Stomach smooth muscle (tissue), 2 donors: ENCODE results near the gene ADK.
A peak's percentile ranks its signal among the peaks of the same experiment; 100 is the strongest.

ENCODE experiments used
- H3K27ac ChIP-seq: one replicate; pipeline ENCODE4 v1.7.0; 2013; ENCODE audit warnings: mild to moderate bottlenecking, low read length, inconsistent platforms
- H3K27me3 ChIP-seq, 2 donors: one replicate each; pipeline ENCODE4 v1.7.0; 2013; ENCODE audit warnings: low read length in 2 of 2; ENCODE audit not compliant: insufficient read depth in 2 of 2, control insufficient read depth in 1 of 2
- H3K36me3 ChIP-seq, 2 donors: one replicate each; pipeline ENCODE4 v1.7.0; 2013; ENCODE audit warnings: low read length in 2 of 2; ENCODE audit not compliant: control insufficient read depth in 2 of 2, insufficient read depth in 2 of 2
- H3K4me1 ChIP-seq: one replicate; pipeline ENCODE4 v1.7.0; 2013; ENCODE audit warnings: low read length; ENCODE audit not compliant: control insufficient read depth, insufficient read depth
- H3K4me3 ChIP-seq, 2 donors: one replicate each; pipeline ENCODE4 v1.7.0; 2013; ENCODE audit warnings: low read length in 2 of 2
- H3K9ac ChIP-seq, 2 donors: one replicate each; pipeline ENCODE4 v1.7.0; 2013; ENCODE audit warnings: low read length in 2 of 2, mild to moderate bottlenecking in 1 of 2
- H3K9me3 ChIP-seq, 2 donors: one replicate each; pipeline ENCODE4 v1.7.0; 2013; ENCODE audit warnings: low read length in 2 of 2; ENCODE audit not compliant: control insufficient read depth in 2 of 2
- donor health status: healthy.
- donor health status: Pancreatic carcinoma.

Gene ADK

GRCh38 chr10:74263996-74264395 lies 113.0 kb downstream of the ADK start:
- Histone ChIP-seq H3K36me3 (no peaks in the 10 kb centered on the region), H3K4me3 (no peak overlapping the region), H3K9ac (no peak overlapping the region), H3K27ac (no peak overlapping the region), H3K27me3 (no peaks in the 10 kb centered on the region), H3K4me1 (no peaks in the 10 kb centered on the region), H3K9me3 (no peaks in the 10 kb centered on the region)

- no peak overlapping the region for H3K9ac ChIP-seq
- no peaks in the 10 kb centered on the region for H3K9me3 ChIP-seq
- H3K27me3 ChIP-seq: no peaks in the 10 kb centered on the region
- no peak overlapping the region for H3K27ac ChIP-seq
- no peaks in the 10 kb centered on the region for H3K36me3 ChIP-seq
- H3K4me1 ChIP-seq: no peaks in the 10 kb centered on the region
- no peak overlapping the region for H3K4me3 ChIP-seq
Measured at GRCh38 chr10:74272288-74272687, 121.3 kb downstream of the ADK start.

- Histone ChIP-seq H3K9me3 (no peaks in the 10 kb centered on the region), H3K4me1 (no peaks in the 10 kb centered on the region), H3K9ac (no peak overlapping the region), H3K27me3 (no peaks in the 10 kb centered on the region), H3K36me3 (no peaks in the 10 kb centered on the region), H3K4me3 (no peak overlapping the region), H3K27ac (no peak overlapping the region)
Measured at GRCh38 chr10:74275755-74276290, 124.8 kb downstream of the ADK start.

GRCh38 chr10:74276416-74276815 lies 125.4 kb downstream of the ADK start:
- H3K27ac ChIP-seq: no peak overlapping the region
- no peak overlapping the region for H3K4me3 ChIP-seq
- no peaks in the 10 kb centered on the region for H3K9me3 ChIP-seq
- no peaks in the 10 kb centered on the region for H3K27me3 ChIP-seq
- H3K36me3 ChIP-seq: no peaks in the 10 kb centered on the region
- no peak overlapping the region for H3K9ac ChIP-seq
- H3K4me1 ChIP-seq: no peaks in the 10 kb centered on the region

GRCh38 chr10:74282151-74282847 lies 131.3 kb downstream of the ADK start:
- Histone ChIP-seq H3K4me3 (no peak overlapping the region), H3K4me1 (no peaks in the 10 kb centered on the region), H3K27ac (no peak overlapping the region), H3K9me3 (no peaks in the 10 kb centered on the region), H3K27me3 (no peaks in the 10 kb centered on the region), H3K36me3 (no peaks in the 10 kb centered on the region), H3K9ac (no peak overlapping the region)

- Histone ChIP-seq H3K27ac (no peak overlapping the region), H3K27me3 (no peaks in the 10 kb centered on the region), H3K9me3 (no peaks in the 10 kb centered on the region), H3K9ac (no peak overlapping the region), H3K4me1 (no peaks in the 10 kb centered on the region), H3K4me3 (no peak overlapping the region), H3K36me3 (no peaks in the 10 kb centered on the region)
Measured at GRCh38 chr10:74282848-74283210, 131.8 kb downstream of the ADK start.

GRCh38 chr10:74289188-74289587 lies 138.2 kb downstream of the ADK start:
- Histone ChIP-seq H3K36me3 (no peaks in the 10 kb centered on the region), H3K9ac (no peak overlapping the region), H3K4me3 (no peak overlapping the region), H3K27ac (no peak overlapping the region), H3K9me3 (no peaks in the 10 kb centered on the region), H3K4me1 (no peaks in the 10 kb centered on the region), H3K27me3 (no peaks in the 10 kb centered on the region)

- Histone ChIP-seq H3K9ac (peak overlapping the region in 1 of 2 donors; percentile 62), H3K4me1 (no peaks in the 10 kb centered on the region), H3K4me3 (peak overlapping the region; percentile 0 to 35), H3K27me3 (no peaks in the 10 kb centered on the region), H3K27ac (no peak overlapping the region), H3K36me3 (no peaks in the 10 kb centered on the region), H3K9me3 (no peaks in the 10 kb centered on the region)
Measured at GRCh38 chr10:74289951-74290350, 138.9 kb downstream of the ADK start.

GRCh38 chr10:74290708-74291107 lies 139.7 kb downstream of the ADK start:
- H3K9me3 ChIP-seq: no peaks in the 10 kb centered on the region
- no peaks in the 10 kb centered on the region for H3K4me1 ChIP-seq
- no peak overlapping the region for H3K4me3 ChIP-seq
- H3K27me3 ChIP-seq: no peaks in the 10 kb centered on the region
- no peak overlapping the region for H3K9ac ChIP-seq
- H3K27ac ChIP-seq: no peak overlapping the region
- no peaks in the 10 kb centered on the region for H3K36me3 ChIP-seq

GRCh38 chr10:74292871-74293427 lies 141.9 kb downstream of the ADK start:
- Histone ChIP-seq H3K9ac (no peak overlapping the region), H3K36me3 (no peaks in the 10 kb centered on the region), H3K4me3 (no peak overlapping the region), H3K4me1 (no peaks in the 10 kb centered on the region), H3K9me3 (no peaks in the 10 kb centered on the region), H3K27me3 (no peaks in the 10 kb centered on the region), H3K27ac (no peak overlapping the region)

GRCh38 chr10:74293686-74294371 lies 142.8 kb downstream of the ADK start:
- Histone ChIP-seq H3K9me3 (no peaks in the 10 kb centered on the region), H3K9ac (no peak overlapping the region), H3K36me3 (no peaks in the 10 kb centered on the region), H3K4me3 (no peak overlapping the region), H3K4me1 (no peaks in the 10 kb centered on the region), H3K27ac (no peak overlapping the region), H3K27me3 (no peaks in the 10 kb centered on the region)
